ENCODE results near the gene ITFG1.
"Not testable (repeated sequence)": the region's sequence is repeated elsewhere in the genome, so short reads cannot be mapped to it uniquely, and the experiment has no call there.

Gene ITFG1

DNA sequence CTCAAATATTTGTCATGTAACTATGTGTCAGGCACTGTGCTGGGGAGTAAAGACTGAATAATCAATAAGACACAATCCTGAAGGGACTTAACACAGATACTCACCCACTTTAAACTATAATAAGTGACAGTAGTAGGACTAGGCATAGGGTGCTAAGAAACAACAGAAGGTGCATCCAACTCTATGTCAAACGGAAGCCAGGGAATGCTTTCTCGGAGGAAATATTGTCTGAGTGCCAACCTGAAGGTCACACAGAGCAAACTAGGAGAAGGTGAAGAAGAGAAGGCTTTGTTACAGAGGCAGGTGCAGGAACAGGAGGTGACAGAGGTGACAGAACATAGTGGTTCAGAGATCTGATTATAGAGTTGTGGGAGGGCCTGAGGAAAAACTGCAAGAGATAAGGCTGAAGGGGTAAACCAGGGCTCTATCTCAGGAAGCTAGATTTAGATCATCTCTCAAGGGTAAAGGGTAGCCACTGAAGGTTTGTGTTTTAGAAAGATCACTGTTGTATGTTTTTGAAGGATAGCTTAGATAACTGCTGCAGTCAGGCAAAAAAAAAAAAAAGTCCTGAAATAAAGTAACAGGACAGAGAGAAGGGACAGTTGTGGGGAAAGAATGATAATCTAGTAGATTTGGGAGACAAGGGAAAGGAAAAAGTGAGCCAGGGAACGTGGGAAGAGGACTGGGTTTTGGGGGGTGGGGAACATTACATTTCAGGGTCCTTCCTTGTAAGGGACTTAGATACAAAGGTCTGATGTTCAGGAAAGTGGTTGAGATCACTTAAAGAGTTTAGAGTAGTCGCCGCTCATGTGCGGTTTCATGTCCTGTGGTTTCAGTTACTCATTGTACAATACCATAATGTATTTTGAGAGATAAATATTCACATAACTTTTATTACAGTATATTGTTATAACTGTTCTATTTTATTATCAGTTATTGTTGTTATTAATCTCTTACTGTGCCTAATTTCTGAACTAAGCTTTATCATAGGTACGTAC is 231.5 kb downstream of the ITFG1 start:
- no peak for DNase-seq

DNA sequence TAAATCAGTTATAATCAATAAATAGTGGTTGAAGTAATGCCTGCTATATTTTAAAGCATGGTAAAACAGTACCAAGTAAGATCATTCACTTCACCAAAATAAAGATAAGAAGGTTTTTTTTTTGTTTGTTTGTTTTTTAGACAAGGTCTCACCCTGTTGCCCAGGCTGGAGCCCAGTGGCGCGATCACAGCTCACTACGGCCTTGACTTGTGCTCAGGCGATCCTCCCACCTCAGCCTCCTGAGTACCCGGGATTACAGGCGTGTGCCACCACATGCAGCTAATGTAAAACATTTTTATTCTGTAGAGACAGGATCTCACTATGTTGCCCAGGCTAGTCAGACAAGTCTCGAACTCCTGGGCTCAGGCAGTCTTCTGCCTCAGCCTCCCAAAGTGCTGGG is 232.6 kb downstream of the ITFG1 start:
- DNase-seq: no peak

DNA sequence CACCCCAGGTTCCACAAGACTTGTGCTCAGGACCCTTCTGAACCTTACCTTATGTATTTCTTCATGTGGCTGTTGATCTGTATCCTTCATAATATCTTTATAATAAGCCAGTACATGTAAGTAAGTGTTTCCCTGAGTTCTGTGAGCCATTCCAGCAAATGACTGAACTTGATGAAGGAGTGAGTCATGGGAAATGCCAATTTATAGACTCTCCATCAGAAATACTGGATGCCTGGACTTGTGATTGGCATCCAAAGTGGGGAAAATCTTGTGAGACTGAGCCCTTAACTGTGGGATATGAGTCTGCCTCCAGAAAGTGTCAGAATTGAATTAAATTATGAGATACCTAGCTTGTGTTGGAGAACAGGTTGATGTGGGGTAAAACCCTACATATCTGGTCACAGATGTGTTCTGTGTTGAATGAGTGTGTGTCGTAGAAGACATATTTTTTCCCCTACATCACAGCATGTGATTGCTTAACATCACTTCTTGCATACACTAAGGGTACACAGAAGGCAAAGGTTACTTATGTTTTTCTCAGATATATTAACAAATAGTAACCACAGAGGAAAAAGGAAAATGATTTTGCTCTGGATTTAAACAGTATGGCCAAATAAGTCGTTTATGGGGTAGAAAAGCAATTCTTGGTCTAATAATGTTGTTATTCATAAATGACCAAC is 247.0 kb downstream of the ITFG1 start:
- DNase-seq: no peak

DNA sequence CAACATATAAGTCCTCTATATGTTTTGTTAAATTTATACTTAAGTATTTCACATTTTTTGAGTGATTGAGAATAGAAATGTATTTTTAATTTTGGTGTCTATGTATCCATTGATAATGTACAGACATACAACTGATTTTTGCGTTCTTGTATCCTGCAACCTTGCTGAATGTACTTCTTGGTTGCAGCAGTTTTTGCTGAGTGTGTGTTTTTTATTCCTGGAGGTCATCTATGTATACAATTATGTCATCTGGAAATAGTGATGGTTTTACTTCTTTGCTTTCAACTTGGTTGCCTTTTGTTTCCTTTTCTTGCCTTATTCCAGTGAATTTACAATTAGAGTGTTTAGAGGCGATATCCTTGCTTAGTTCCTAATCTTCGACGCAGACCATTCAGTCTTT is 249.6 kb downstream of the ITFG1 start:
- DNase-seq: no peak

DNA sequence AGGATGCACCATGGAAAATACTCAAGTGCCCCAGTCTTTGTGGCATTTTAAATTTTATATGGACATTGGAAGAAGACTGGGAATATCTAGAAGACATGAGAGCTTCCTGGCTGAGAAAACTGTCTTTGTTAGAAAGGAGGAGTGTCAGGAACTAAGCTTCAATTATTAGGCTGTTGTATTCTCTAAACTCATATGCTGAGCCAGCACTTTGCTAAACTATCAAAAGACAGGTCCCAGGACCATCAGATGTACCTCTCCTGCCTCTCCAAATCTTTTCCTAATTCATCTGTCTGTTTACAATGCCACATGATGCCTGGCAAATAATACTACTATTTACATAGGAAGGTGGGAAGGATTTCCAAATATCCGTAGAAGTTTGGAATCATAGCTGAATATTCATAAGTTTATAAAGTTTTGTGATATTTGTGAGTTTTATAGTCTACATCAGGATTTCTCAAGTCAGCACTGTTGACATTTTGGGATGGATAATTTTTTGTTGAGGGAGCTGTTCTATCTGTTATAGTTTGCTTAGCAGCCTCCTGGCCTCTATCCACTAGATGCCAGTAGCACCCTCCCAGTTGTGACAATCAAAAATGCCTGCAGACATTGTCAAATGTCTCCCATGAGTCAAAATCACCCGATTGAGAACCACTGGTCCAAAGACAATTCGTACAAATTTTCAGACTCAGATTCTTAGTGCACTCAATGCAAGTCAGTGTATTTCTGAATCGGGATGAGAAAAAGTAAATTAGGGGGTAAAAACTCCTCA is 255.9 kb downstream of the ITFG1 start:
- no peak for DNase-seq

DNA sequence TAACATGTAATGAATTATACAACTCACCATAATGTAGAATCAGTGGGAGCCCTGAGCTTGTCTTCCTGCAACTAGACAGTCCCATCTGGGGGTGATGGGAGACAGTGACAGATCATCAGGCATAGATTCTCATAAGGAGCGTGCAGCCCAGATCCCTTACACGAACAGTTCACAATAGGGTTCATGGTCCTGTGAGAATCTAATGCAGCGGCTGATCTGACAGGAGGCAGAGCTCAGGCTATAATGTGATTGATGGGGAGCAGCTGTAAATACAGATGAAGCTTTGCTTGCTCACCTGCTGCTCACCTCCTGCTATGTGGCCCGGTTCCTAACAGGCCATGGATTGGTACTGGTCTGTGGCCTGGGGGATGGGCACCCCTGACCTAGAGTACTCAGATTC is 257.4 kb downstream of the ITFG1 start:
- DNase-seq: not testable (repeated sequence)

DNA sequence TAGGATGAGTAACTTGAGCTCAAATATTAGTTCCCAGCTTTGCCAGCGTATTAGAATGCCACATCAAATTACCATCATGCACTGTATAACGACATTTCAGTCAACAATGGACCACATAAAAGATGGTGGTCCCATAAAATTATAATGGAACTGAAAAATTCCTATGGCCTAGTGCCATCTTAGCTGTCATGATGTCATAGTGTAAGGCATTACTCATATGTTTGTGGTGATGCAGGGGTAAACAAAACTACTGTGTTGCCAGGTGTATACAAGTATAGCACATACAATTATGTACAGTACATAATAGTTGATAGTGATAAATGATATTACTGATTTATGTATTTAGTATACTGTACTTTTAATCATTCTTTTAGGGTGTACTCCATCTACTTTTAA is 262.7 kb downstream of the ITFG1 start:
- DNase-seq: no peak

DNA sequence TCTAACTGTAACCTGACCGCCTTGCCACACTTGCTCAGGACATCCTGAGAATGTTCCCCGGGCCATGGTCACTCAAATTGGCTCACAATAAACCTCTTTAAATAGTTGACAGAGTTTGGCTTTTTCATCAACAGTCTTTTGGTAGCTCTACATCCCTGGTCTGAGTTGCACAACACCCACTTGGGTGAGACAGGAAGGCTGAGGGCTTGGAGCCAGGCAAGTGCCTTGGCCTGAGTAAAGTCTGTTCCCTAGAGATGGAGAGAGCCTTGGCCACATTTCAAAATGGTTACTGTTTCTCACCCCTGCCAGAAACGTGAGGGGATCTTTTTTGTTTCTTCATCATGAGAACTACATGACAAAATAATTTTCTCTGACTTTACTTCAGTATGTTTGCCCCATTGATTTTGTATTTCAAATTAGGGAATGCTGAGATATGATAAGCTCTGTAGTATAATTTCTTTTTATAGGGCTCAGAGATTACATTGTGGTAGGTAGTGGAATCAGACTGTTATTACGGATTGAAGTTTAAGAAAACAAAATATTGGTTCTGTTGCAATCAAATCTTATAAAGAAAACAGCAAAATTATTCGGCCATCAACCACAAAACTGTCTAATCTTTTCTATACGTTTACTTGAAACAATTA is 263.2 kb downstream of the ITFG1 start:
- peak; percentile 47 for DNase-seq

DNA sequence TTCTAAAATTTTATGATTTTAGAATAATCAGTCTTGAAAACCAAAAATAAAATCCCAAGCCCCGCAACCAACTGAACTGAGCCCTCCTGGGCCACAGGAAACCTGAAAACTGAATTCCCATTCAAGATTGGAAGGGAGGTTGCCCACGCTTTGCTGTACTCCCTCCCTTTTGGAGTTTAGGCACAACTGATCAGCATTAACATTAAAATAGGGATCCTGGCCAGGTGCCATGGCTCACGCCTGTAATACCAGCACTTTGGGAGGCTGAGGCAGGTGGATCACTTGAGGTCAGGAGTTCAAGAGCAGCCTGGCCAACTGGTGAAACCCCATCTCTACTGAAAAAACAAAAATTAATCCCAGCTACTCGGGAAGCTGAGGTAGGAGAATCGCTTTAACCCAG is 264.4 kb downstream of the ITFG1 start:
- DNase-seq: no peak

DNA sequence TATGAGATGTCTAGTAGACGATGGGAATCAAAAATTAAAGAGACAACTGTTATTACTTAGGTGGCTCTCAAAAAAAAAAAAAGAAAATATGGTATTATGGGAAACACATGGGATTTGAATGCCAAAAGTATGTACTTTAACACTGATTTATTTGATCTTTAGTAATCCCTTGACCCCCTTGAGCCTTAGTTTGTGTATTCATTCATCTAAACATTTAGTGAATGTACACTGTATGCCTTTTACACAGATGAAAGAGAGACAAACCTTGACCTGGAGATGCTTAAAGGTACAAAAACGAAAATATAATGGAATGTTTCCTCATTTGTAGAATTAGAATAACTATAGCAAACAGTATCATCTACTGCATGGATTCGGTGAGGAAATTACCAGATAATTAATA is 278.5 kb downstream of the ITFG1 start:
- DNase-seq: no peak

DNA sequence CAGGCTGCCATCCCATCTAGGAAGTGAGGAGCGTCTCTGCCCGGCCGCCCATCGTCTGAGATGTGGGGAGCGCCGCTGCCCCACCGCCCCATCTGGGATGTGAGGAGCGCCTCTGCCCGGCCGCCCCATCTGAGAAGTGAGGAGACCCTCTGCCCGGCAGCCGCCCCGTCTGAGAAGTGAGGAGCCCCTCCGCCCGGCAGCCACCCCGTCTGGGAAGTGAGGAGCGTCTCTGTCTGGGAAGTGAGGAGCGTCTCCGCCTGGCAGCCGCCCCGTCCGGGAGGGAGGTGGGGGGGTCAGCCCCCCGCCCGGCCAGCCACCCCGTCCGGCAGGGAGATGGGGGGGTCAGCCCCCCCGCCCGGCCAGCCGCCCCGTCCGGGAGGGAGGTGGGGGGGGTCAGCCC is 279.8 kb downstream of the ITFG1 start:
- not testable (repeated sequence) for DNase-seq

DNA sequence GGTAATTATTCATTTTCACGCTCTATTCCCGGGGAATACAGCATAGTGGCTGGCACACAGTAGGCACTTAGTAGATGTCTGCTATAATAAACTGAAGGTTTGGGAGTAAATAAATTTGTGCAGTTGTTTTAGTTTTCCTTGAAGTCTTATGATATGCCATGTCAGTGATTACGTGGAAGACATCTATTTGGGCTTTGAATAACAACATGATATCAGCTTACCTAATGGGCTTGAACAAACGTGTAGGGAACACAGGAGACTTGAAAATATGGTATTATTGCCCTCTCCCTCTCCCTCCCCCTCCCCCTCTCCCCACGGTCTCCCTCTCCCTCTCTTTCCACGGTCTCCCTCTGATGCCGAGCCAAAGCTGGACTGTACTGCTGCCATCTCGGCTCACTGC is 280.8 kb downstream of the ITFG1 start:
- no peak for DNase-seq

DNA sequence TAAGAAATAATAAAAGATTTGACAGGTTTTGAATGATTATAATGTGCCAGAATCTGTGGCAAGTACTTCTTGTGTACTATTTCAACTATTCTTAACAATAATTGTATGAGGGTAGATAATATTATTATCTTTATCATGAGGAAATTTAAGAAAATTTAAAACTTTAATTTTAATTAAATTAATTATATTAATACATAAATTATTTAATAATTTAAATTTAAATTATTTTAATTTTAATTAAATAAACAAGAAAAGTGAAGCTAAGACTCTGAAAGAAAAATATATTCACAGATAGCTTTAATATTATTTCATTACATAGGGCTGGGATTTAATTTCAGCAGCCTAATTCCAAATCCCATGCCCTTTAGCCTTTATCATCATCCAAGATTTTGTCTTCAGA is 285.7 kb downstream of the ITFG1 start:
- no peak for DNase-seq

DNA sequence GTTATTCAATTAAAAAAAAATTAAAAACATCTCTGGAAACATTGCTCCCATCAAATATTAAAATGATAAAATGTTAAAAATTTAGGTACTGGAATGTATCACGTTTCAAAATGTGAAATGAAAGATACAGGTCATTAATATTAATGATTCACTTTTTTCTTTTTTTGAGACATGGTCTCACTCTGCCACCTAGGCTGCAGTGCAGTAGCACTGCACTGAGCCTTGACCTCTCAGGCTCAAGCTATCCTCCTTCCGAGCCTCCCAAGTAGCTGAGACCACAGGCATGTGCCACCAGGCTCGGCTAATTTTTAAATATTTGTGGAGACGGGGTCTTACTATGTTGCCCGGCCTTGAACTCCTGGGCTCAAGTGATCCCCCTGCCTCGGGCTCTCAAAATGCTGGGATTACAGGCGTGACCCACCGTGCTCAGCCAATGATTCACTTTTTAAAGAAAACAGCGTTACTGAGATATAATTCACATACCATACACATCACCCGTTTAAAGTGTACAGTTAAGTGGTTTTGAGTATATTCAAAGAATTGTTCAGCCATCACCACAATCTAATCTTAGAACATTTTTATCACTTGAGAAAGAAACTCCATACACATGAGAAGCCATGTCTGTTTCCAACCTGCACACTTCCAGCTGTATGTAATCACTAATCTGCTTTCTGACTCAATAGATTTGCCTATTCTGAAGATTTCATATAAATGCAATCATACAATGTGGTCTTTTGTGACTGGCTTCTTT is 298.0 kb downstream of the ITFG1 start:
- DNase-seq: no peak

DNA sequence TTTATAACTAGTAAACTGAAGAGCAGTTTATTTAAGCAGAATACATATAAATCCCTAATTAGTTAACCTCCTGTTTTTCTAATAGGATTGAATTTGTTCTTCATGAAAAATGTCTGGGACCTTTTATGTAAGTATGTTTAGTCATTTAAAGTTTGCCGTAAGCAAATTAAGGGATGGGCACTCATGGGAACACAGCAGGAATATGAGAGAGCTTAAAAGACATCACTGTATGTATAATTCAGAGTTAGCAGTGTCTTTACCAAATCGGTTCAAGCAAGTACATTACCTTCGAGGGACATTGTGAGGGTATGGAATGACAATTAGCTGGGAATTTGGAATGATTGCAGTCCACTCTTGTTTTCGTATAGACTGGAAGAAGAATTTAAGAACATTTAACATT is 299.4 kb downstream of the ITFG1 start:
- DNase-seq: no peak

DNA sequence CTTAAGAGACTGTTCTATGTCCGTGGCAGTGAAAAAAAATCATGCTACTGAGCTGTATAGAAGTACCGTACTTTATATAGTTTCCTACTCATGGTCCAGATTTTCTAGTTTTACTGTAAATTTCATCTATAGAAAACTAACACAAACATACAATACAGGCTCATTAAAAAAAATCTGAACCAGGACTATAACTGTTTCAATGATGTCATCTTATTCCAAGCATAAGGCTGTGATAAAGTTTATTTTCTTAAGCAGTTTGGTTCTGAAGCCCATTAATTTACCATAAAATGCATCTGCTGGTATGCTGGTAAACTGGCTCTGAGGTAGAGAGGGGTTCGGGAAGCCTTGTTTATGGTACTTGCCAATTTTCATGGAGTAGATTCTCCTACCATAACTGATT is 300.4 kb downstream of the ITFG1 start:
- DNase-seq: no peak

DNA sequence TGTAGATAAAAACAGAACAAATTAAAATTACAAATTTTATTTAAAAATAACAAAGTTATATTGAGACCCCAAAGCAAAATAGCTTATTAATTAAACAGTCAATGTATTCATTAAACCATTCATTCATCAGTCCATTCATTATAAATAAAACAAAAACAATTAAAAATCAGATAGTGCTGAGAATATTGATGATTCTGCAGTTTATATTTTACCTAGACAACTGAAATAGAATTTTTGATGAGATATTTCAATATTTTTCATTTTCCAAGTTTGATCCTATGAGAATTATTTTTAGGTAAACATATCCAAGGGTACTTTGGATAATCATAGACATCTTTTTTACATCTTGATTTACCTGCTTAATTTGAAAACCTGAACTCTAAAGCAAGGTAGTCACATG is 301.9 kb downstream of the ITFG1 start:
- DNase-seq: no peak

DNA sequence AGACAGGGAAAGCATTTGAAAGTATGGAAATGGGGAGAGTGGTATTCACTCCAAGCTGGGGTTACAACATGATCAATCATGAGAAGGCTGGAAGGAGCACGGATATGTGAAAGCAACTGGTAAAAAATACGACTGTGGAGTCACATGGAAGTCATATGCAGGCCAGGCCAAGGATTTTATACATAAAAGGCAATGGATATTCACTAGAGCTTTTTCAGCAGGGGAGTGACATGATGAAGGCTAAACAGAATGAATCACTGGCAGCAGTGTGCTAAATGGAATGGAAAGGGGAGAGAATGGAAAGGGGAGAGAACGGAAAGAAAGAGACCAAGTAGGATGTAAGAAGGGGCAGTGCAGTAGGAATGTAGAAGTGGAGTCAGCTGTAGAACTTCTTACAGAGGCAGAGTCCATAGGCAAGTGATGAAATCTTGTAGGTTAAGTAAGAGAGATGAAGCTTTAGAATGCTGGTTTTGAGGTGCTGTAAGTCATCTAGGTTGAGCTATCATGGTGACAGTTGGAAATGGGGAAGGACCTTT is 304.1 kb downstream of the ITFG1 start:
- no peak for DNase-seq

DNA sequence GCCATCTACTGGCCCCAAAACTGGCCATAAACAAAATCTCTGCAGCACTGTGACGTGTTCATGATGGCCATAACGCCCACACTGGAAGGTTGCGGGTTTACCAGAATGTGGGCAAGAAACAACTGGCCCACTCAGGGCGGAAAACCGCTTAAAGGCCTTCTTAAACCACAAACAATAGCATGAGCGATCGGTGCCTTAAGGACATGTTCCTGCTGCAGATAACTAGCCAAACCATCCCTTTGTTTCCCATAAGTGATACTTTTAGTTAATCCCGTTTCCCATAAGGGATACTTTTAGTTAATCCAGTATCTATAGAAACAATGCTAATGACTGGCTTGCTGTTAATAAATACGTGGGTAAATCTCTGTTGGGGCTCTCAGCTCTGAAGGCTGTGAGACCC is 308.4 kb downstream of the ITFG1 start:
- DNase-seq: not testable (repeated sequence)

DNA sequence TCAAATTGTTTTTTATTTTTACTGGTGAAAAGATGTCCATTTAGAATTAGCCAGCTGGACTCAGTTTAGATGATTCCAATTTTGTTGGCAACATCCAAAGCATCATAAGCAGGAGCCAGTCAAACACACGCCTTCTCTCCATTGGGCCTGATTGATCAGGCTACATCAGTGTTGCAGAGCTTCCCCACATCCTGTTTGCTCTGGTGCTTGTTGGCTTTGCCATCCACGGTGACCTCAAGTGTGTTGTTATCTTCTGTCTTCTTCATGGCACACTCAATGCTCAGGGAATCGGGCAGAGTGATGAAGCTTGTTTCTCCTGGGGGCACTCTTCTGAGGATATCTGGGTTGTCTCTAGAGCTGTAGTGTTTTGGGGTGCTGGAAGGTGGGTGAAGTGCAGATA is 310.8 kb downstream of the ITFG1 start:
- no peak for DNase-seq

DNA sequence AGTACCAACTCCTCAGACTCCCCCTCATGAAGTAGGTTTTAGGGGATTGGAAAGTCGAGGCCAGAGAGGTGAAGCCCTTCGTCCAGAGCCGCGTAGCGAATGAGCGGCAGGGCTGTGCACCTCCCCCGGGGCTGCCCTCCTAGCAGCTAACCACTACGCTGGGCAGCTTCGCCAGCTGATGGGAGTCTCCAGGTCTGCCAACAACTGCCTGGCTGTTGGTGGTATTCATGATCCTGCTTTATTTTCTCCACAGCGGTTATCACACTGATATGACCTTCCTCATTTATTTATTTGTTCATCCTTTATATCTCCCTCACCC is 316.3 kb downstream of the ITFG1 start:
- no peak for DNase-seq

Measured in NCI-H226 (cell line).